Endothelial cell of umbilical vein (primary cell): Measurements from ENCODE around the gene ARHGEF37.

Experiments used
- EZH2 ChIP-seq: IDR thresholded peaks from 2 replicates; pipeline ENCODE4 v1.6.1; 2012; ENCODE audit warnings: borderline replicate concordance, low read depth, mild to moderate bottlenecking, moderate library complexity, low read length, inconsistent platforms; ENCODE audit not compliant: severe bottlenecking
- JUN ChIP-seq: IDR thresholded peaks from 2 replicates; pipeline ENCODE4 v1.6.1; 2011; ENCODE audit warnings: borderline replicate concordance, low read depth; ENCODE audit not compliant: insufficient read length, insufficient read depth
- MYC ChIP-seq: IDR thresholded peaks from one replicate; pipeline ENCODE4 v1.6.1; 2011; ENCODE audit warnings: mild to moderate bottlenecking, low read depth, low read length
- POLR2A ChIP-seq: IDR thresholded peaks from 2 replicates; pipeline ENCODE4 v1.6.1; 2012; ENCODE audit warnings: low read depth, mild to moderate bottlenecking, control low read depth, low read length
- POLR2AphosphoS5 ChIP-seq: IDR thresholded peaks from 2 replicates; pipeline ENCODE4 v1.6.1; 2012; ENCODE audit warnings: low read depth, mild to moderate bottlenecking, control low read depth, low read length, moderate library complexity; ENCODE audit not compliant: insufficient read depth
- TF ChIP-seq, protein P1 (sequence below), 2 donors: IDR thresholded peaks; 1 replicate in 1 of 2; 2 replicates in 1 of 2; pipeline ENCODE4 v1.5.1; 2011; ENCODE audit warnings: low read length in 2 of 2, mild to moderate bottlenecking in 2 of 2, moderate library complexity in 2 of 2, control low read depth in 1 of 2, inconsistent platforms in 1 of 2, low read depth in 1 of 2; ENCODE audit not compliant: insufficient read depth in 1 of 2; ENCODE audit errors: extremely low read depth in 1 of 2

DNA sequence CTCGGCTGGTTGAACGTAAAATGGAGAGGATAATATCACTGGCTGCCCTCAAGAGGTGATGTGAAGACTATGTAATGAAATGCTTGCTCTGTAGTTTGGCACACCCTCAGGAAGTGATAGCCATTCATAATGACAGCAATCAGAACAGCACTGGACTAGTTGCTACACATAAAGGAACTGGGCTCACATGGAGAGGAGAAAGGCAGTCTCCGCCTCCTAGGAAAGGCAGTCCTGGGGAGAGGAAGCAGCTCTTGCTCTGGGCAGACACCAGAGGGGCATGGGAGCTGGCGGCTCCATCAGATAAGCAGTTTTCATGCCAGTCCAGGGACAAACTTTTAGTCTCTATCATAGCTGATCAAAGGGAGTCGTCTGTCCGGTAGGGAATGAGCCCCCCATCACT lies 46.9 kb downstream of the ARHGEF37 start:
- TF ChIP-seq, protein P1, sequence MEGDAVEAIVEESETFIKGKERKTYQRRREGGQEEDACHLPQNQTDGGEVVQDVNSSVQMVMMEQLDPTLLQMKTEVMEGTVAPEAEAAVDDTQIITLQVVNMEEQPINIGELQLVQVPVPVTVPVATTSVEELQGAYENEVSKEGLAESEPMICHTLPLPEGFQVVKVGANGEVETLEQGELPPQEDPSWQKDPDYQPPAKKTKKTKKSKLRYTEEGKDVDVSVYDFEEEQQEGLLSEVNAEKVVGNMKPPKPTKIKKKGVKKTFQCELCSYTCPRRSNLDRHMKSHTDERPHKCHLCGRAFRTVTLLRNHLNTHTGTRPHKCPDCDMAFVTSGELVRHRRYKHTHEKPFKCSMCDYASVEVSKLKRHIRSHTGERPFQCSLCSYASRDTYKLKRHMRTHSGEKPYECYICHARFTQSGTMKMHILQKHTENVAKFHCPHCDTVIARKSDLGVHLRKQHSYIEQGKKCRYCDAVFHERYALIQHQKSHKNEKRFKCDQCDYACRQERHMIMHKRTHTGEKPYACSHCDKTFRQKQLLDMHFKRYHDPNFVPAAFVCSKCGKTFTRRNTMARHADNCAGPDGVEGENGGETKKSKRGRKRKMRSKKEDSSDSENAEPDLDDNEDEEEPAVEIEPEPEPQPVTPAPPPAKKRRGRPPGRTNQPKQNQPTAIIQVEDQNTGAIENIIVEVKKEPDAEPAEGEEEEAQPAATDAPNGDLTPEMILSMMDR (IDR thresholded peaks at IDR 0.05; ENCODE audit: extremely low read depth in 1 of 2, insufficient read depth in 1 of 2, low read depth in 1 of 2, low read length in 2 of 2), result no peak
- TF ChIP-seq MYC (no peak), POLR2A (no peak), EZH2 (no peak), JUN (no peak), POLR2AphosphoS5 (no peak)
